Psoas muscle (tissue), 7 donors: ENCODE measurements around the gene WWOX. TPM values are rescaled to one million over a fixed set of nuclear protein-coding genes. Genes with fewer than 3 reads are reported as not detected.

Source experiments
- polyA plus RNA-seq, 3 donors: library from polyadenylated mRNA; stranded (reverse); fragments of 200-250 nt; gene quantifications; one replicate each; pipeline ENCODE4 v1.2.3, GENCODE V29; 2013
- total RNA-seq, 4 donors: library from RNA; stranded (reverse); fragmentation: NEBNext Ultra II Directional in 2 of 4; extraction: Animal tissue kit (Norgen Biotek cat#: 25700) in 2 of 4; gene quantifications; one replicate each; pipeline versions ENCODE4 v1.2.1 to v1.2.4, GENCODE V29; 2021 to 2023
- donor health status: healthy with polysubstance abuse.
- donor health status: DM: no; HTN: no; CAD: no; lungs with moderate emphysema.
- donor health status: Bipolar disorder and iron deficiency.
- donor health status: healthy.
- donor health status: DM: no; HTN: no; CAD: no.
- donor health status: DM: no; HTN: no; CAD: no.
- donor health status: DM: yes; HTN: yes; CAD: no.

The WWOX gene
- total and polyA plus RNA-seq, 7 donors = 3.1 to 6.6 (median 5.0) TPM

Other genes starting within 250 kb of the WWOX start
- gene CLEC3A, start 77.1 kb upstream of the WWOX start, total RNA-seq = not detected
- gene CLEC3A, start 77.1 kb upstream of the WWOX start, polyA plus RNA-seq = not detected